Activated T-cell treated with anti-CD3 and anti-CD28 coated beads, Interleukin-2, amount 50 U/mL, for 24 hours (primary cell): ENCODE measurements around the gene SKP1.

ENCODE experiments used
- DNase-seq: peaks from one replicate; pipeline ENCODE4 v3.0.0-alpha.2; 2020
- H3K27ac Mint-ChIP-seq: 2 replicates; pipeline ENCODE4 v1.8.0; 2020; ENCODE audit warnings: mild to moderate bottlenecking, mixed read lengths
- H3K27me3 Mint-ChIP-seq: 2 replicates; pipeline ENCODE4 v1.8.0; 2020; ENCODE audit warnings: mixed read lengths
- H3K36me3 Mint-ChIP-seq: 2 replicates; pipeline ENCODE4 v1.8.0; 2020; ENCODE audit warnings: low read depth, mixed read lengths
- H3K4me1 Mint-ChIP-seq: 2 replicates; pipeline ENCODE4 v1.8.0; 2020; ENCODE audit warnings: low read depth, mixed read lengths
- H3K4me3 Mint-ChIP-seq: 2 replicates; pipeline ENCODE4 v1.8.0; 2020; ENCODE audit warnings: mild to moderate bottlenecking, moderate library complexity, mixed read lengths
- H3K9me3 Mint-ChIP-seq: 2 replicates; pipeline ENCODE4 v1.8.0; 2020; ENCODE audit warnings: mixed read lengths

SKP1 gene

DNA sequence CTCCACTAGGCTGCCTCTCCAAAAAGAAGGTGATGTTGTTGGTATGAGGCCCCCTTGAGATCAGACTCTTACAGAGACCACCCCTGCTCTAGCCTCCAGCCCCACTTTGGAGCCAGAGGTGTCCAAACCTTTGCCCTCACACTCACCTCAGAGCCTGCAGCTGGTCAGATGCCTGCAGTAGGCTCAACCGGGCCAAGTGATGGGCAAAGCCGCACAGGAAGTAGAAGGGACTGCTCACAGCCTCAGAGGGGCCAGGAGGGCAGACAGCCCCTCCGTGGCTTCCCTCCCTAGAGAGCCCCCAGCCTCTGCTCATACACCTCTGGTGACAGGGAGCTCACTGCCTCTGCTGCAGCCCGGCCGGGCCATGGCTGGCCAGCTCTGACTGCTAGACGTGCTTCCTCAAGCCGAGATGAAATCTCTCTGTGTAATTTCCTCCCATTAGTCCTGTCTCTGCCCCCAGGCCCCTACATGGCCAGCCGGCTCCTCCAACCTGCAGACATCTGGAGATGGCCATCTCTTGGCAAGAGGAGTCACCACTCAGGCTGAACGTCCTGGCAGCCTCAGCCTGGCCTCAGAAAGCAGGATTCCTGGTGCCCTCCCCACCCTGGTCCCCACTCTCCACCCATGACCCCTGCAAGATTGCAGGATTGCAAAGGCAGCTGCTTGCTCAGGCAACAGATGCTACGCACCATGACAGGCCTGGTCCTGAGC, 69.6 kb downstream of the SKP1 start:
- Mint-ChIP-seq H3K4me3 (no peak overlapping the region), H3K36me3 (no peaks in the 10 kb centered on the region), H3K27me3 (no peaks in the 10 kb centered on the region), H3K9me3 (no peaks in the 10 kb centered on the region), H3K27ac (peak overlapping the region; percentile 71), H3K4me1 (peaks cover 88% of the 10 kb centered on the region)
- no peak for DNase-seq

DNA sequence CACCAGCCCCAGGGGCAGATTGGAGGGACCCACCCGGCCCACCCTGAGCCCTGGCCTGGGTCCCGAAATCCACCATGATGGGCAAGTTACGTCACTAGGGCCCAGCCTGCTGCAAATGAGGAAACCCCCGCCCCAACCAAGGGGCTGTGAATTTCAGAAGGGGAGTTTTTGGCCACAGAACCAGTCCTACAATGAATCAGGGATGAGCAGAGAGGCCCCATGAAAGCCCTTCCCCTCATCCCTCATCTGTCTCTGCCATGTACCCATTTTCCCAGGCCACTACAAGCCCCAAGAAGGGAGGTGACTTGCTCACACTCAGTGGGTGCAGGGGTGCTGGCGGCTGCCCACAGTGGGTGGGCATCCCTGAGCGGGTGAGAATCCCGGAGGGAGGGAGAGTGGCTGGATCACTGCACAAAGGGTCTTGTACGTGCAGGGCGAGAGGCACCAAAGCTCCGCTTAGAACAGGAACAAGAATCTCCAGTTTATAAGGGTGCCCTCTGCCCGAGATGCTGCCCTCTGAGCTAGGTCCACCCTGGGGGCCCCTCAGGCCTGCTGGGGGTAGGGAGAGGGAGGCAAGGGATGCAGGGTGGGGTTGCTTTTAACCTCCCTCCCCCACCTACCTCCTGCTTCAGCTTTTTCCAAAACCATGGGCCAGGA, 72.6 kb downstream of the SKP1 start:
- Mint-ChIP-seq H3K36me3 (no peaks in the 10 kb centered on the region), H3K27me3 (no peaks in the 10 kb centered on the region), H3K9me3 (no peaks in the 10 kb centered on the region), H3K4me3 (peak overlapping the region; percentile 63), H3K4me1 (peaks cover 92% of the 10 kb centered on the region), H3K27ac (peak overlapping the region; percentile 90)
- peak; percentile 51 for DNase-seq

DNA sequence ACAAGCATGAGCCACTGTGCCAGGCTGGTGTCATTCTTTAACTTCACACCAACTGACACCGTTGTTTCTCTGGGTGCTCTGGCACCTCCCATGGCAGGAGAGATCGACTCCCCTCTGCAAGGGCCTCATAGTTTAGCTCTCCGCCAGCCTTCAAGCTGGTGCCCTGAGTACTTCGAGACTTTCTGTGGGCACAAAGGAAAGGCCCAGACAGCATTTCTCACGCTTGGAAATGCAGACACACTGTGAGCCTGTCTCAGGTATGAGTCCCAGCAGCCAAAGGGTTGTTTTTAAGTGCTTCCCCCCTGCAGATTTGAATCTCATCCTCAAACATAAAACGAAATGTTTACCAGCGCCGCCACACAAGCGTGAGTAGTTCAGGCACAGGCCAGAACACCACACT, 73.4 kb downstream of the SKP1 start:
- Mint-ChIP-seq H3K4me1 (peaks cover 94% of the 10 kb centered on the region), H3K27me3 (no peaks in the 10 kb centered on the region), H3K9me3 (no peaks in the 10 kb centered on the region), H3K4me3 (peak overlapping the region; percentile 22), H3K36me3 (no peaks in the 10 kb centered on the region), H3K27ac (peak overlapping the region; percentile 90)
- peak; percentile 63 for DNase-seq

- no peaks in the 10 kb centered on the region for H3K9me3 Mint-ChIP-seq
- H3K36me3 Mint-ChIP-seq = no peaks in the 10 kb centered on the region
- H3K27me3 Mint-ChIP-seq = no peaks in the 10 kb centered on the region
- peak; percentile 87 for DNase-seq
- no peak overlapping the region for H3K4me3 Mint-ChIP-seq
- peak overlapping the region; percentile 37 for H3K27ac Mint-ChIP-seq
- H3K4me1 Mint-ChIP-seq = peaks cover 90% of the 10 kb centered on the region
Observed at GRCh38 chr5:134101686-134102439, 74.9 kb downstream of the SKP1 start.

DNA sequence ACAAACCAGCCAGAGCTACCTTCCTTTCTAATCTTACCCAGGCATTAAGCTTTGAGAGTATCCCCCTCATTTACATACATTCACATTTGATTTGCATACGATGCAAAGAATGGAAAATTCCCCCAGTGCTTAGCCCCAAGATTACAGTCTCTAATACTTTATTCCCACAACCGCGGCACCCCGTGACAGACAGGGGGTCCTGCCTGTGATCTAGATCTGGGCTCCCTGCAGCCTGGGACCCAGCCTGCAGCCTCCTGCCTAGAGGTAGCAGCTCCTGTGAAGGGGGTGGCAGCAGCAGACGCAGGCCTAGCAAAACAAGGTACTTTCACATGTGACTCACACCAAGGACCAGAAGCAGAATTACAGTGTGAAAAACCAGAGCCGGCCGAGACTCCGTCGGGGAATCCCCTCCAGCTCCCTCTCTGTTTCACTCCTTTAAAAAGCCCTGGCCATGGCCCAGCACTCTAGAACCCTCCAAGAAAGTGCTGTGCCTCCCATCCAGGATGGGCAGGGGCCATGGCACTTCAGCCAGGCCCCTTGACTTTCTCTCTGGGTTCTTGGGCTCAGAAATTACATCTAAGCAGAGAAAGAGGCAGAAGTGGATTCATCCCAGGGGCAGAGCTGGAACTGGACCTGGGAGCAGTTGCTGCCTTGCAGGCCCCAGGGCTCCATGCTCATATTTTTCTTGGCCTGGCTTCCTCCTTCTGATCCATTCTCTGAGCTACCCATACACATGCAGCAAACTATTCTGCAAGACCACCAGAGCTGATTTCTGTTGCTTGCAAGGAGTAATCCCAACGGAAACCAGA, 76.3 kb downstream of the SKP1 start:
- Mint-ChIP-seq H3K4me1 (peaks cover 88% of the 10 kb centered on the region), H3K27ac (peak overlapping the region; percentile 94), H3K36me3 (no peaks in the 10 kb centered on the region), H3K4me3 (peak overlapping the region; percentile 62), H3K9me3 (no peaks in the 10 kb centered on the region), H3K27me3 (no peaks in the 10 kb centered on the region)
- DNase-seq = peak; percentile 84

DNA sequence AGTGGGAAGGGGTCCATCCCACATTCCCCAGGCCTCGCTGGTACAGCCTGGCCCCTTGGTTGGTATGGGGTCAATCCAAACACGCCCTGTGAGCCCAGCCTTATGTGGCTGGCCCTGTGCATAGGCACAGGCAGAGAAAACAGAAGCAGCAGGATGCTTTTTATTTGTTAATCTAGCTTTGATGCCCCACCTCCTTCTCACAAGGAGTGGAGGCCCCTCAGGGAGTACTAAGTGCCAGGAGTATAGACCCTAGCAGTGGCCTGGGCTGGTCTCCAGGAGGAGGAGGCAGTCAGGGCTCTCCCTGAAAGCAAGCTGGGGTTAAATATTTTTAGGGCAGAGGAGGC, 76.8 kb downstream of the SKP1 start:
- Mint-ChIP-seq H3K27ac (peak overlapping the region; percentile 94), H3K27me3 (no peaks in the 10 kb centered on the region), H3K9me3 (no peaks in the 10 kb centered on the region), H3K4me1 (peaks cover 85% of the 10 kb centered on the region), H3K4me3 (peak overlapping the region; percentile 62), H3K36me3 (no peaks in the 10 kb centered on the region)
- DNase-seq = no peak

DNA sequence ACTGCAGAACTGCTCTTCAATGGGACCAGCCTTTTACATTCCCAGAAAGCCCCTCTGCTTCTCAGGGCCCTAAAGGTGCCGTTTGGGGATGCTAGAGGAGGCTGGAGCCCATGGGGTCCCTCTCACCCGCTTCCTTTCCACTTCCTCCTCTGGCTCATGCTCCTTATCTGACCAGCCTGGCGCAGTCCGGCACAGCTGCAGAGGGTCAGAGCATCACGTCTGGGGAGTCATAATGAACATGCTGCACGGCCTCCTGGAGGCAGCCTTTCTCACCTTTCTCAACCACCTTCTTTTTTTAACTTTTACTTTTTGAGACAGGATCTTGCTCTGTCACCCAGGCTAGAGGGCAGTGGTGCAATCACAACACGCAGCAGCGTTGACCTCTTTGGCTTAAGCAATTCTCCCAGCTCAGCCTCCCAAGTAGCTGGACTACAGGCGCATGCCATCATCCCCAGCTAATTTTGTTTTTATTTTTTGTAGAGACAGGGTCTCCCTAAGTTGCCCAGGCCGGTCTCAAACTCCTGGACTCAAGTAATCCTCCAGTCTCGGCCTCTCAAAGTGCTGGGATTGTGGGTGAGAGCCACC, 77.4 kb downstream of the SKP1 start:
- Mint-ChIP-seq H3K27me3 (no peaks in the 10 kb centered on the region), H3K4me3 (peak overlapping the region; percentile 62), H3K27ac (peak overlapping the region; percentile 94), H3K36me3 (no peaks in the 10 kb centered on the region), H3K9me3 (no peaks in the 10 kb centered on the region), H3K4me1 (peaks cover 82% of the 10 kb centered on the region)
- no peak for DNase-seq
